H1 (cell line): ENCODE results near the gene PLVAP. TPM values are rescaled to one million over a fixed set of nuclear protein-coding genes. Genes with fewer than 3 reads are reported as not detected.

Source experiments
- ASH2L ChIP-seq: fragments of 200-600, 300-600 bp; sonication (generic); IDR thresholded peaks from one replicate; pipeline ENCODE4 v1.7.1; 2017; ENCODE audit warnings: low read length
- CREB1 ChIP-seq: IDR thresholded peaks from 2 replicates; pipeline ENCODE4 v1.6.1; 2012; ENCODE audit warnings: inconsistent platforms
- KDM1A ChIP-seq: fragments of 200-600, 300-600 bp; sonication (generic); IDR thresholded peaks from 2 replicates; pipeline ENCODE4 v1.7.1; 2016; ENCODE audit warnings: mild to moderate bottlenecking, low read length, borderline replicate concordance
- KDM5A ChIP-seq: fragments of 200-600 bp; IDR thresholded peaks from 2 replicates; pipeline ENCODE4 v1.7.1; 2012; ENCODE audit warnings: mild to moderate bottlenecking, low read length, inconsistent platforms, mixed read lengths
- PHF8 ChIP-seq: fragments of 200-600 bp; sonication (generic); conservative IDR thresholded peaks from 2 replicates; pipeline ENCODE4 v1.7.1; 2012; ENCODE audit warnings: low read depth, mild to moderate bottlenecking, inconsistent platforms, low read length, moderate library complexity
- RAD21 ChIP-seq, 2 experiments: IDR thresholded peaks in 1 of 2; conservative IDR thresholded peaks in 1 of 2; 2 replicates each; pipeline ENCODE4 v1.6.1; 2011; ENCODE audit warnings: low read depth in 2 of 2, low read length in 2 of 2, improper control_type of control experiment in 1 of 2, inconsistent platforms in 1 of 2, mild to moderate bottlenecking in 1 of 2, moderate library complexity in 1 of 2
- RNF2 ChIP-seq: fragments of 200-900, 300-1000 bp; sonication (generic); IDR thresholded peaks from 2 replicates; pipeline ENCODE4 v1.7.1; 2016; ENCODE audit warnings: borderline replicate concordance, low read depth, mild to moderate bottlenecking, antibody characterized with exemption, low read length; ENCODE audit not compliant: poor library complexity, severe bottlenecking; ENCODE audit errors: missing control alignments
- RXRA ChIP-seq: IDR thresholded peaks from 2 replicates; pipeline ENCODE4 v1.6.1; 2011; ENCODE audit warnings: low read depth, mild to moderate bottlenecking, low read length, moderate library complexity; ENCODE audit not compliant: insufficient read depth
- SAP30 ChIP-seq: fragments of 300-600 bp; sonication (generic); IDR thresholded peaks from 2 replicates; pipeline ENCODE4 v1.7.1; 2012; ENCODE audit warnings: low read length, moderate library complexity, mild to moderate bottlenecking, inconsistent platforms; ENCODE audit not compliant: insufficient read depth, insufficient replicate concordance
- SP4 ChIP-seq: IDR thresholded peaks from 2 replicates; pipeline ENCODE4 v1.6.1; 2012; ENCODE audit warnings: low read length, inconsistent platforms
- TAF1 ChIP-seq: IDR thresholded peaks from 2 replicates; pipeline ENCODE4 v1.6.1; 2011; ENCODE audit warnings: mild to moderate bottlenecking, low read depth, low read length
- TAF7 ChIP-seq: optimal IDR thresholded peaks from 2 replicates; pipeline ENCODE3; 2011; ENCODE audit warnings: low read depth, mild to moderate bottlenecking, inconsistent platforms, low read length, moderate library complexity, borderline replicate concordance
- TBP ChIP-seq: IDR thresholded peaks from 2 replicates; pipeline ENCODE4 v1.6.1; 2011; ENCODE audit warnings: low read depth, low read length, improper control_type of control experiment
- polyA plus RNA-seq, 7 experiments: library from polyadenylated mRNA; depleted of rRNA in 3 of 7; stranded (reverse) in 5 of 7; unstranded in 2 of 7; fragments of >200 nt in 5 of 7; fragments of 200-250 nt in 2 of 7; gene quantifications; 1 replicate in 5 of 7; 2 replicates in 1 of 7; 4 replicates in 1 of 7; pipeline versions ENCODE4 v1.2.1 to v1.2.3, GENCODE V29; 2011 to 2013; ENCODE audit warnings: missing spikeins in 2 of 7, mixed read lengths in 2 of 7
- total RNA-seq: library from RNA; stranded (reverse); fragmentation: NEBNext Ultra II Directional; extraction: Animal tissue kit (Norgen Biotek cat#: 25700); gene quantifications from 2 replicates; pipeline ENCODE4 v1.2.1, GENCODE V29; 2021
- TF ChIP-seq, protein P1 (sequence below): IDR thresholded peaks from 2 replicates; pipeline ENCODE4 v1.6.1; 2012; ENCODE audit warnings: low read length, inconsistent platforms
- TF ChIP-seq, protein P2 (sequence below): IDR thresholded peaks from 2 replicates; pipeline ENCODE4 v1.6.1; 2012; ENCODE audit warnings: inconsistent platforms

The PLVAP gene
- total and polyA plus RNA-seq, 2 of the 8 experiments (the other 6 are each of a cell fraction or from before 2014, with no cell fraction given) = 0.32 TPM; not detected in 1

DNA sequence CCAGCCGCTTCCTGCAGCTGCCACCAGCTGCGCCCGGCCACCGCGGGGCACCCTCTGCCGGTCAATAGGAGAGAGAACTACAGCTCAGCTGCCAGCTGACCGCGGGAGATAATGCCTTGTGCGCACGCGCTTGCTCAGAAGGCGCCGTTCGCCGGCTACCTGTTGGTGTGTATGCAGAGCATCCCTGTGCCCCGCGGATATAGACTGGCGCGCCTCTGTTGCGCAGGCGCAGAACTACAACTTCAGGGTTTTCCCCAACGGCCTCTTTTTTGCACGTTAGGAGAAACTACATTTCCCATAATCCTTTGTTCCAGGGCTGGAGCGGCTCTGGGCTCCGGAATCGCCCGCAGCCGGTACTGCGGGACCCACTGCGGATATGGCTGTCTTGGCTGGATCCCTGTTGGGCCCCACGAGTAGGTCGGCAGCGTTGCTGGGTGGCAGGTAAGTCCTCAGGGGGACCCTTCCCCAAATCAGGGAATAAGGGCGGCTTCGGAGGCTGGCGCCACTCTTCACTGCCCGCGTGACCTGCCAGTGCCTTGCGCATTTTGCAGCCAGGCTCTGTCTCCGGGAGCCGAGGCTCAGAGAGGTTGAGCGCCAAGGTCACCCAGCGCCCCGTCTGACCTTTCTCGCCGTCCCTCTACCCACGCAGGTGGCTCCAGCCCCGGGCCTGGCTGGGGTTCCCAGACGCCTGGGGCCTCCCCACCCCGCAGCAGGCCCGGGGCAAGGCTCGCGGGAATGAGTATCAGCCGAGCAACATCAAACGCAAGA lies 71.4 kb downstream of the PLVAP start, which contains the start of gene MRPL34 (continued):
- TF ChIP-seq ASH2L (no peak), KDM5A (no peak), TBP (peak; percentile 85), RNF2 (no peak), RAD21 (IDR thresholded peaks at IDR 0.05 in 1 of 2, conservative IDR thresholded peaks at IDR 0.05 in 1 of 2; ENCODE audit: low read depth in 2 of 2, low read length in 2 of 2) (peak; percentile 47 to 63), SP4 (no peak), RXRA (no peak), SAP30 (peak; percentile 74), TAF7 (peak; percentile 42), TAF1 (peak; percentile 74; the same call in 1 of the 2 replicates), PHF8 (peak; percentile 61), CREB1 (no peak), KDM1A (no peak)
- TF ChIP-seq, protein P1, sequence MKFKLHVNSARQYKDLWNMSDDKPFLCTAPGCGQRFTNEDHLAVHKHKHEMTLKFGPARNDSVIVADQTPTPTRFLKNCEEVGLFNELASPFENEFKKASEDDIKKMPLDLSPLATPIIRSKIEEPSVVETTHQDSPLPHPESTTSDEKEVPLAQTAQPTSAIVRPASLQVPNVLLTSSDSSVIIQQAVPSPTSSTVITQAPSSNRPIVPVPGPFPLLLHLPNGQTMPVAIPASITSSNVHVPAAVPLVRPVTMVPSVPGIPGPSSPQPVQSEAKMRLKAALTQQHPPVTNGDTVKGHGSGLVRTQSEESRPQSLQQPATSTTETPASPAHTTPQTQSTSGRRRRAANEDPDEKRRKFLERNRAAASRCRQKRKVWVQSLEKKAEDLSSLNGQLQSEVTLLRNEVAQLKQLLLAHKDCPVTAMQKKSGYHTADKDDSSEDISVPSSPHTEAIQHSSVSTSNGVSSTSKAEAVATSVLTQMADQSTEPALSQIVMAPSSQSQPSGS = no peak
- TF ChIP-seq, protein P2, sequence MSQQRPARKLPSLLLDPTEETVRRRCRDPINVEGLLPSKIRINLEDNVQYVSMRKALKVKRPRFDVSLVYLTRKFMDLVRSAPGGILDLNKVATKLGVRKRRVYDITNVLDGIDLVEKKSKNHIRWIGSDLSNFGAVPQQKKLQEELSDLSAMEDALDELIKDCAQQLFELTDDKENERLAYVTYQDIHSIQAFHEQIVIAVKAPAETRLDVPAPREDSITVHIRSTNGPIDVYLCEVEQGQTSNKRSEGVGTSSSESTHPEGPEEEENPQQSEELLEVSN = peak; percentile 78; the same call in 1 of the 2 replicates
